OCI-M1 (cell line): ENCODE measurements around the gene ETV3L.
A peak's percentile ranks its signal among the peaks of the same experiment; 100 is the strongest.
"Not testable (repeated sequence)": the region's sequence is repeated elsewhere in the genome, so short reads cannot be mapped to it uniquely, and the experiment has no call there.

Source experiments
- DNase-seq: peaks from one replicate; lab custom pipeline; 2025; lab: John Stamatoyannopoulos, UW

Gene ETV3L

DNA sequence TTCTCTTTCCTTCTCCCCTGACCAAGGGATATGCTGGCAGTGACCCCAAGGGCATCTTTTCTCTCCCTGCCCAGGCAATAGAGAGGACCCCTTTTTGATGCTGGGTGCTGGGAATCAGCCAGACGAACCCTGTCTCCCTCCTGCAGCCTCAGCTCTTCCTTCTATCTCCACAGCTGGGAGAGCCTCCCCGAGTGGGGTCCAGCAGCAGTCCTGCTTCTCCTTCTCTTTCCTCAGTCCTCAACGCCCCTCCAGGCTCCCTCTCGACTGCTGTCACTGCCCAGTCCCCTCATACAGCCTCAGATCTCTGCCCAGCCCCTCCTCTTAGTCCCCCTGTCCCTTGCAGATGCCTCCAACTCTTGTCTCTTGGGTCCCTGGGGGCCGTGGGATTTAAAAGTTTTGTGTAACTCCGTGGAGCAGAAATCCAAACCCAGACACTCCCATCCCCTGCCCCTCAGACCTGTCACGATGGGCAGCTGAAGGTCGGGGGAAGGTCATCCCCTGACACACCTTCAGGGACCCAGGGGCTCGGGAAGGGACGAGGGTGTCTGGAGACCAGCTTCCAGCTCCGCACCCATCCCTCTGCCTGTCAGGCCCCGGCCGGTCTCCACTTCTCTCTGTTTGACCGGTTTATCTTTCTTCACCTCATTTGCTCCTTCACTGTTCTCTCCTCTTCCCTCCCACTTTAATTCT, 5.8 kb upstream of the ETV3L start:
- no peak for DNase-seq

DNA sequence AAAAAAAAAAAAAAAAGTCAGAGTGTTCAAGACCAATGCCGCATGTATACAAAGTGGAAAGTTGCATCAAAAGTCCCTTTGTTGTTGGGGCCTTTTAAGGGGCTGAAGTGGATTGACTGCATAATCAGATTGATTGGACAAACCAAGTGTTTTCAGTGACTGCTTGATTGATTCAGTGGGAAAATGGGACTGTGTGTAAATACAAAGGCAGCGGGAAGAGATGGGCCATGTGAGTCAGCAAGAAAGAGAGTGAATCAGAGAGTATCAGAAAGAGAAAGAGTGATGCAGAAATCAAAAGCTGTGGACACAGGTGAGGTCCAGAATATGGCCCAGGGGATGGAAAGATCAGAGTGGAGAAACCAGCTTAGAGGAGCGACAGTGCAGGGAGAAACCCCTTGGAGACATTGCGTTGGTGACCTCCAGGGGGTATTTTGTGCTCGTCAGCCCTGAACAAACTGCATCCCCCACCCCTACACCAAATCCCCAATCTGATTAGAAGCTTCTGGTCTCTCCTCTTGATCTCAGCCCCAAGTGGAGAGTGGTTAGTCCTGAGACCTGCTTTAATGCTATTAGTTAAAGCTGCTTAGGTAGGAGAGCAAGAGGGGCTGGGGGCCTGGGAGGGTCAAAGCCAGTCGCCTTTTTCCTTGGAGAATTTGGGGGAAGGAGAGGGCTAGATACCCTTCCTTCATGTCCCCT, 5.1 kb upstream of the ETV3L start:
- no peak for DNase-seq

DNA sequence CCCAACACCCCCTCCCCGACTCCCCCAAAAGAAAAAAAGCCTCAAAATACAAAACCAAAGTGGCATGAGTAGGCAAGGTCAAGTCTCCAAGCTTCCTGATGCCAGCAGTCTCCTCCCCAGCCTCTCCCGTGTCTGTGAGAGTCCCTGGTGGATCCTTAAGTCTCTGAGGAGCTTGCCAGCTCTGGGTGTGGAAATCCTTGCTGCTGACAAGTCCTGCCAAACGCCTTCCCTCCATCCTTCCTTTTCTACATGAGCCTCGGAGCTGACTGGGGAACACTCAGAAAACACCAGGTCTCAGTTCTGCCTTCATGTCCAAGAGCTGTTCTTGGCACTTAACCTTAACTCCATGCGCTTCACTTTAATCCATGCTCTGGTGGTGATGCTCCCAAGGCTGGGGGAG, 3.7 kb upstream of the ETV3L start:
- no peak for DNase-seq

DNA sequence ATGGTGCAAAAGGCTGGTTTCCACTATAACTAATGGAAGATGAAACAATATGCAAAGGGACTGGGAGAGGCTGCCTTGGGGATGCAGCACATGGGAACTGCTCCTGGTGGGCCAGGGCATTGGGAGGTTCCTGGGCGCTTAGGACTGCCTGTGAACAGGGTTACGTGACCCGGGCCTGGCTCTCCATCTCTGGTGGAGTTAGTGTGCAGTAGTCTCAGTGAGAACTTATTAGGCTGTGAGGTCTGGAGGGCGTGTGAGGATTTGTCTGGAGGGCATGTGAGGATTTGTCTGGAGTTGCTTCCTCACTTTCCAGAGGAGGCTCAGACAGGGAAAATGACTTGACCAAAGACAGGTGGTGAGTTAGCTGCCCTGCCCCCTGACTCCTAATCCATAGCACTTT, 1.5 kb upstream of the ETV3L start:
- DNase-seq: no peak

DNA sequence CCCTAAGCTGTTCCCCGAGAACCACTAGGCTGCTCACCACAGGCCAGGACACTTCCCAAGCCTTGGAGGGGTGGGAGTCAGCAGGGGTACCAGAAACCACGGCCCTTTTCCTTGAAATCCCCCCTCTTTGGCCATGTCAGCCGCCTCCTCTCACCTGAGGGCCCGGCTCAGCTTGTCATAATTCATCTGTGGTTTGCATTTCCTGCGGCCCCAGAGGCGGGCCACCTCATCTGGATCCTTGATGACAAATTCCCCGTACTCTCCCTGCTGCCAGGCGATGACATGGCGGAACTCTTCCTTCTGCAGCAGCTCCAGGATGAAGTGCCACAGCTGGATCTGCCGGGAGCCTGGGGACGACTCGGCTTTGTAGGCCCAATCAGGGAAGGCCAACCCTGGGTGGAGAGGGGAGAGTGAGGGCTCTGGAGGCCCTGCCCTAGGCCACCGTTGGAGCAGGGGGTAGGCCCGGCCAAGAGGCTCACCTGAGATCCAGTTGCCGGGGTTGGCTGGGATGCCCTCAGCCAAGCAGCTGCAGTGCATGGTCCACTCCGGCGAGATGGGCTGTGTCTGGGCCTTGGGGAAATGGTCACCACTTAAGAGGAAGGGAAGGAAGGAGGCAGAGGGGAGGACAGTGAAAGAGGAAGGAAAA, 498 bp downstream of the ETV3L start:
- not testable (repeated sequence) for DNase-seq

DNA sequence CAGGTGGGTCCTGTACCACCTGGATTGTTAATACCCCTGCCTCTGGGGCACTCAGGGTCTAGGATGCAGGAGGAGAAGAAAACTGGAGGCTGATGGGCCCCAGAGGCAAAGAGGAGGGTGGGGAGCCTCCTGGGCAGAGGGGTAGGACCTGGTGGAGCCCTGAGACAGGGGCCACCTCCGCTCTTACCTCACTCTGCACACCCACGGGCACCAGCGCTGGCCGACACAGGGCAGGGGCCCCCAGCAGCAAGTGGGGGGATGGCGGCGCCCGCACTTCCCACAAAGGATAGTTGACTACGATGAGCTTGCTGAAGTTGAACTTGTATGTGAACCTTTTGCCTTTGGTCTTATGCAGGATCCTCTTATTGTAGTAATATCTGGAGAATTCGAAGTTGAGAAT, 1.1 kb downstream of the ETV3L start:
- no peak for DNase-seq

DNA sequence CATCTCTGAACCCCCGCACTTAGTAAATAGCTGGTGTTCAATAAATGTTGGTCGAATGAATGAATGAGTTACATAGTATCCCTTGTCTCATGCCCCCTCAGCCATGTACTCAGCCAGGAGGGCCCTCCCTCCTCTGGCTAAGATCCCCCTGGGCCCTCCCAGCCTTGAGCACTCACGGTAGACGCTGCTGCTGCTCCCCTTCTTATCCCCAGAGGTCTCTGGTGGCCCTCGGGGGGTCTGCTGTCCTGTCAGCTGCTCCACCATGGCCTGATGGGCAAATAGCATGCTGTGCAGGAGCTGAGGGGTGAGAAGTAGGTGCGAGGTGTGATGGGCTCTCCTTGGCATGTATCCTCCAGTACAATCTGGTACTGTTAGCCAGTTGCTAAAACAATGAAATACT, 1.9 kb downstream of the ETV3L start:
- DNase-seq: no peak

DNA sequence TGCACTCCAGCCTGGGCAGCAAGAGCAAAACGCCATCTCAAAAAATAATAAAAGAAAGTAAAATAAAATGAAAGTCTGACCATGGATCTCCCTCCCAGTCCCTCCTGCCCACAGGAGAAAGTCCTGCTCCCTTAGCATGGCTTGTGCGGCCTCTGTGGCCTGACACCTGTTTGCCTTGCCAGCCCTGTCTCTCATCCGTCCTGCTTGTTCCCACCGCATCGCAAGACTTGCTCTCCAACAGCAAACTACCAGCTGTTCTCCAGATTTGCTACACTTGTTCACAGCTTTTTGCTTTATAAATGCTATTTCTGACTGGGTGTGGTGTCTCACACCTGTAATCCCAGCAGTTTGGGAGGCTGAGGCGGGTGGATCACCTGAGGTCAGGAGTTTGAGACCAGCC, 2.7 kb downstream of the ETV3L start:
- DNase-seq: no peak

DNA sequence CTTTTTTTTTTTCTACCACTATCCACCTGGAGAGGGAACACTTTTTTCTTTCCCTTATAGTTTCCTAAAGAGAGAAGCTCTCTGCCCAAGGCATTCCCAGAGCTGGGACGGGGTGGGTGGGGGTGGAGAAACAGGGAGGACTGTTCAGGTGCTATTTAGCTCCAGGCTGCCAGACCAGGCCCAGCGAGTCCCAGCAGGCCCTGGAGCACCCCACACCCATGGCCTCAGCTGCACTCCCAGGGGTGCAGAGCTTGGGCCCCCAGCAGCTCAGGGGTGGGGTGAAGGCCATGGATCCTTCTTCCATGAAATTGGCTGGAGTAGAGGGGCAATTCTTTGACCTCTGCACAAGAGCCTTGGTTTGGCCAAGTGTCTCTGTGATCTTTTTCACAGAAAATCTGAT, 4.1 kb downstream of the ETV3L start:
- DNase-seq: no peak

DNA sequence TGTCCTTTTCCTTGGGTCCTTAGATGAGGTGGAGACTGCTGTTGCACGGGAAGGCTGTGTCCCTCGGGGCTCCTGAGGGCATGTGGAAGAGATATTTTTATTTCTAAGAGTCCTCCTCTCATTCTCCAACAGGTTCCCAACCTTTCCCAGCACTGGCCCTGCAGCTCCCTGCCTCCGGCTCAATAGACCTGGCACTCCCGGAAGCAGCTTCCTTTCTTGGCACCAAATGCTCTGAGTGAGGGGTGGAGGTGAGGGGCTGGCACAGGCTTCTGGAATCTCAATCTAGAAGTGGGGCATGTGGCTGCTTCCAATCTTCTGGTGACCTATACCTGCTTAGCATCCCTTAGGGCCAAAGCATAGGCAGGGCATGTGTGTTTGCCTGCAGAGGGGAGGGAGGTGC, 4.5 kb downstream of the ETV3L start:
- no peak for DNase-seq

DNA sequence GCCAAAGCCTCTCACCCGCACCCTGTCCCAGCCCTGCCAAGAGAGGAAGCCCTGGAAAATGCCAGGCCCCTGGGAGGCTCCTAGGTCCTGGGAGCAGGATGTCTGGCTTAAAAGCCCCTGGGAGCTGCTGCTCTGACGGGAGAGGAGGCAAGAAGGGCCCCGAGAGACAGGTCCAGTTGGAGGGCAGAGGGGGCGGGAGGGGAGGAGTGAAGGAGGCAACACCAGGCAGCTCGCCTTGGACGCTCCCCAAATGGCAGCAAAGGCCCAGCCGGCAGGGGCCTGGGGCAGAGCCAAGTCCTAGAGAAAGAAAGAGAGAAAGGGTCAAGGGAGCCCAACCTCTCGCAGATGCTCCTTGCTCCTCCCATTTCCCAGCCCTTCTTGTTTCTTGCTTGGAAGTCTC, 6.8 kb downstream of the ETV3L start:
- DNase-seq: no peak

DNA sequence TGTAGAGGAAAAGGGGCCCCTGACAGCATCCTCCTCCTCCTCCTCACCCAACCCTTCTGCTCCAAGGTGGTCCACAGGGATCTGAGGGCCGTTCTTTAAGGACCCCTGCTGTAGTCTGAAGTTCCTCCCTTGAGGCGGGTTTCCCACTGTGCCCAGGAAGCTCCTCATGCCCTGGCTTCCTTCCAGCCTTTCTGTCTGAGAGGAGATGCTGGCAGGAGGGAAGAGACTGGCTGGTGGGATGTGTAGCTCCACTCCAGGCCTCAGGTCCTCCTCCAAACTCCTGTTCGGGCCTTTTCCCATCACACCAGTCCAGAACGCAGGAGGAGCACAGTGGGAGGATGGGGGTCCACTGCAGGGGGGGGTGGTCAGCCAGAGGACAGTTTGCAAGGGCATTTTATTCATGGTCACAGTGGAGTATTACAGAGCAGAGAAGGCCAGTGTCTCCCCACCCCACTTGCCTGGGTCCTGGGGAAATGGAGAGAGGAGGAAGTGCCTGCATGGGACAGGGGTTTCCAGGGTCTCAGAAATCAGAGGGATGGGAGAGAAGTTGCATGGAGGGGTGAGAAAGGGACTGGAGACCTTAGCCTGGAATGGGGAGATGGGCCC, 7.8 kb downstream of the ETV3L start:
- no peak for DNase-seq

DNA sequence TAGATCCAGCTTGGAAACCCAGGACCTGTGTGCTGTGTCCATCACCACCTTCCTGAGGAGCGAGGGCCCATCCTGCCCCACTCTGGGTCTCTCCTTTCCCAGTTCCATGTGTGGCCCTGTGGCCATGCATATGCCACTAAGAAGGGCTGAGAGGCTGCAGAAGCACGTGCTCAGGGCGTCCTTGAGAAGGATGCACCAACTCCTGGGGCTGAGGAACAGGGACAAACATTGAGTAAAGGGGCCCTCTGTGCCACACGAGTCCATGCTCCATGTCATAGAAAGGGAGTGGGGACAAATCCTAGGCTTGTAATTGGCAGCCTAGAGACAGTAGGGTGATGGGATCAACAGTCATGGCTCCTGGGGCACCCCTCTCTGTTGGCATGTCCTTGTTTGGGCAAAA, 8.4 kb downstream of the ETV3L start:
- DNase-seq: no peak

DNA sequence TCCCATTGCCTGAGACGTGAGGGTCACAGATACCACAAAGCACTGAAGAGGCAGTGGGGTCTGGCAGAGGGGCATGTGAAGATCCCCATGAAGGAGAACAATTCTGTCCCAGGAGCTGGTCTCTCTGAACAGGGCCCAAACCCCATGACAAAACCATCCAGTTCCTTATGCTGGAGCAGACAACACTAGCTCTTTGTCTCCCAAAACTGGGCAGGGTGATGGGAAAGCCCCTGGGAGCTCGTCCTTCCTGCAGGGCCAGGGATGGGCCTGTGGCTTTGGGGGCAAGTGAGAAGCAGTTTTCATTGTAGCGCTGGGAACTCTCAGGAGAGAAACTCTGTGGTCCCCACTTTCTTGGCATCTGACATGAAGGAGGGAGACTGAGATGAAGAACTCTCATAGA, 8.8 kb downstream of the ETV3L start:
- DNase-seq: no peak

DNA sequence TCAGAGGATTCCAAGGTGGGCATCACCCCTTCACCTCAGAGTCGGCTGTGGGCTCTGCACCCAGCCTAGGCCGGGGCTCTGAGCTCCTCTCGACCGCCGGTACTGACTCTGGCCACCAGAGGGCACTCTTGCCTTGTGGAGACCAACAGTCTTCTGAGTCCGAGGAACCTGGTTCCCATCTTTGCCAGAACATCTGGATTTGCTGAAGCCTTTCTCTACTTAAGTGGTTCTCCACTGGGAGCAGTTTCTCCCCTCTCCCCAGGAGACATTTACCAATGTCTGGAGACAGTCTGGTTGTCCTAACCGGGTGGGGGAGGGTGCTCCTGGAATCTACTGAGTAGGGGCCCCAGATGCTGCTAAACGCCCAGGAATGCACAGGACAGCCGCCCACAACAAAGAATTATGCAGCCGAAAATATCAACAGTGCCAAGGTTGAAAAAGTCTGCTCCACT, 9.4 kb downstream of the ETV3L start:
- peak; percentile 91 for DNase-seq

DNA sequence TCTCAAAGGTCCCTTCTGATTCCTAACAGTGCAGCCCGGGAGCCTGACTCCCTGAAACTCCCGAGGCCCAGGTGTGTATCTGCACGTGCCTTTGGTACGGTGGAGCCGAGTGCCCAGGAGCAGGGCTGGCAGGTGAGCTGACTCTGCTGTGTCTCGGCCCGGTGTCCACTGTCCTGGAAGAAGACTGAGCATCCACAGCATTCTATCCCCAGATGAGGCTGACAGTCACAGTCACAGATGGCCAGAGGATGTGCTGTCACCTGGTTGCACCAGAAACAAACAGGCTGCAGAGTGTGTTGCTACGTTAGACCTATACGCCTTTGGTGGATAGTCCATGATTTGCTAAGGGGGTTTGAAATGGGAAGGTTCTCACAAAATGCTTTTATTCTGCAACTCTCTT, 9.8 kb downstream of the ETV3L start:
- no peak for DNase-seq

DNA sequence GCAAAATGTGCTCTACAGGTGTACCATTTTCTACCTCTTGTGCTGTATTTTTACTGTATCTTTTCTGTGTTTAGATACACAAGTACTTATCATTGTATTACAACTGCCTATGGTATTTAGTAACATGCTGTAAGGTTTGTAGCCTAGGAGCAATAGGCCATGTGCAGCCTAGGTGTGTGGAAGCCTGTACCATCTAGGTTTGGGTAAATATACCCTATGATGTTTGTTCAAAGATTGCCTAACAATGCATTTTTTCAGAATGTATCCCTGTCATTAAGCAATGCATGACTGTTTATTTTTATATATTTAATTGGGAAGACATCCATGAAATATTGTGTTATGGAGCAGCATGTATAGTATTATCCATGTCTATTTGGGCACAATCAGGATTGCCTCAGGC, 11.0 kb downstream of the ETV3L start:
- no peak for DNase-seq

DNA sequence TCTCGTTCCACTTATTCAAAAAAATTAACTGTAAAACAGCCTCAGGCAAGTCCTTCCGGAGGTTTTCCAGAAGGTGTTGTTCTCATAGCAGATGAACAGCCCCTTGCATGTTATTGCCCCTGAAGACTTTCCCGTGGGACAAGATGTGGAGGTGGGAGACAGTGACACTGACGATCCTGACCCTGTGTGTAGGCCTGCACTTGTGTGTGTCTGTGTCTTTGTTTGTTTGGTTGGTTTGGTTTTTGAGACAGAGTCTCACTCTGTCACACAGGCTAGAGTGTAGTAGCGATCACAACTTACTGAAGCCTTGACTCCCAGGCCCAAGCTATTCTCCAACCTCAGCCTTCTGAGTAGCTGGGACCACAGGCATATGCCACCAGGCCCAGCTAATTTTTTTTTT, 12.6 kb downstream of the ETV3L start:
- DNase-seq: no peak

DNA sequence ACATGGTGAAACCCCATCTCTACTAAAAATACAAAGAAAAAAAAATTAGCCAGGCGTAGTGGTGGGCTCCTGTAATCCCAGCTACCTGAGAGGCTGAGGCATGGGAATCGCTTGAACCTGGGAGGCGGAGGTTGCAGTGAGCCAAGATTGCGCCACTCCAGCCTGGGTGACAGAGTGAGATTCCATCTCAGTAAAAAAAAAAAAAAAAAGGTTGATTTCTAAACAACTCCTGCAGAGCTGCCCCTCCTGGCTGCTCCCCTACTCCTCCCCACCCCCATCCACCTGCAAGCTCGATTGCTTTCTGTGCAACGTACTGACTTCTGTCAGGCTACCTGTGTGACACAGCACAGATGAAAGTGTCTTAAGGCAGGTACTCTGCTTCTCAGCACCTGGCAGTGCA, 13.3 kb downstream of the ETV3L start:
- DNase-seq: no peak

DNA sequence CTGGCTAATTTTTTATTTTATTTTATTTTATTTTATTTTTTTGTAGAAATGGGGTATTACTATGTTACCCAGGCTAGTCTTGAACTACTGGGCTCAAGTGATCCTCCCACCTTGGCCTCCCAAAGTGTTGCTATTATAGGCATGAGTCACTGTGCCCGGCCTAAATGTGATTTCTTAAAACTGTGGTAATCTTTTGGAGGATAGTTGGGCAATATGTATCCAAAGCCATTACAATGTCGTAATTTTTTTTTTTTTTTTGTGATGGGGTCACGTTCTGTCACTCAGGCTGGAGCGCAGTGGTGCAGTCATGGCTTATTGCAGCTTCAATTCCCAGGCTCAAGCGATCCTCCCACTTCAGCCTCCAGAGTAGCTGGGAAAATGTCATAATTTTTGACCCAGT, 14.2 kb downstream of the ETV3L start:
- DNase-seq: peak; percentile 53

DNA sequence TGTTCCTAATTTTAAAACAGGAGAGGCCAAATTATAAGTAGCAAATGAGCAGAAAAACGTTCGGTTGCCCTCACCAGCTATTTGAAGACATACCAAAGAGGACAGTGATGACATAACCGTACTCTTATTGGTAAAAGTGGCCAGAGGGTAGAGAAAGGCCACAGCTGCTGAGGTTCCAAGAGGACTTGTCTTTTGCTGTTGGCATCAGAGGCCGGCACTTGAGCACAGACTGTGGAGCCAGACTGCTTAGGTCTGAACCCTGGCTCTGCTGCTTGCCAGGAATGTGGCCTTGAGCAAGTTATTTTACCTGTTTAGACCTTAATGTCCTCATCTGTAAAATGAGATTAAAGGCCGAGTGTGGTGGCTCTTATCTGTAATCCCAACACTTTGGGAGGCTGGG, 14.9 kb downstream of the ETV3L start:
- no peak for DNase-seq

DNA sequence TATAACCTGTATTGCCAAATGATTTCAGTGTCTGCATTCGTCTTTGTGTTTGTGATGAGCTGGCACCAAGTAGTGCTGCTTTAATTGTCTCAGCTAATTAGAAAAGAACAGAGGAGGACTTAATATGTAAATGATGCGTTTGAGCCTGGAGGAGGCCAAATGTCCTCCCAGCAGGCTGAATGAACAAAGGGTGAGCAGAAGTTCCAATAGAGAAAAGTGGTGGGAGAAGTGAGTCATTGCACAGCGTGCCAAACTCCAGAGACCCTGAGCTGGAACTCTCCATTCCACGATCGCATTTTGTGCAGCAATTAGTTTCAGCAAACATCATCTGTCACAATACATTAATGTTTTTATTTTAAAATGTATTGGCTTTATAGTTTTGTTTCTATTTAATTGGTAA, 17.9 kb downstream of the ETV3L start:
- no peak for DNase-seq

DNA sequence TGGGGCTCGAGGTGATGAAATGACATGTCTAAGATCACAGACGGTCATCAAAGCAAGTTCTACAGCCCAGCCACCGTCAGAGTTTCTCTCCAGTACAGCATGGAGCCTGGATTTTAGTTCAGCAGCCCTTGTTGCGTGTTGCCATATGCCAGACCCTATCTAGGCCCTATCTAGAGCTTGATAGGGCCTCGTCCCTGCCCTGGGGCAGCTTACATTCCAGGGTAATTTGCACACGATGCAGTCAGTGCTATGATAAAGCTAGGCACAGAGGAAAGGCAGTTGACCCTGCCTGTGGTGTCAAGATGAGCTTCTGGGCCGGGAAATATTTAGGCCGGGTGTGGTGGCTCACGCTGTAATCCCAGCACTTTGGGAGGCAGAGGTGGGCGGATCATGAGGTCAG, 18.9 kb downstream of the ETV3L start:
- DNase-seq: no peak
